ENCODE results near the gene MAGI2. TPM values are rescaled to one million over a fixed set of nuclear protein-coding genes. Genes with fewer than 3 reads are reported as not detected.
"Not testable (repeated sequence)": the region's sequence is repeated elsewhere in the genome, so short reads cannot be mapped to it uniquely, and the experiment has no call there.

Gene MAGI2
- polyA plus RNA-seq, 4 donors: 8.3 to 40.6 (median 33.9) TPM

- no peak for DNase-seq (ENCODE audit: low read depth in 4 of 4, low spot score in 3 of 4)
These were observed 1447.3 kb downstream of the MAGI2 start for GRCh38 chr7:78006063-78006755.

GRCh38 chr7:78002715-78003114, 1450.8 kb downstream of the MAGI2 start:
- no peak for DNase-seq (ENCODE audit: low read depth in 4 of 4, low spot score in 3 of 4)

- DNase-seq (ENCODE audit: low read depth in 4 of 4, low spot score in 3 of 4): no peak
These were observed 1451.4 kb downstream of the MAGI2 start for GRCh38 chr7:78002021-78002420.

GRCh38 chr7:77999168-77999567, 1454.3 kb downstream of the MAGI2 start:
- not testable (repeated sequence) for DNase-seq (ENCODE audit: low read depth in 4 of 4, low spot score in 3 of 4)

- DNase-seq (ENCODE audit: low read depth in 4 of 4, low spot score in 3 of 4): no peak
These were observed 1457.8 kb downstream of the MAGI2 start for GRCh38 chr7:77995717-77996116.

- DNase-seq (ENCODE audit: low read depth in 4 of 4, low spot score in 3 of 4): no peak
These were observed 1459.6 kb downstream of the MAGI2 start for GRCh38 chr7:77993838-77994237.

GRCh38 chr7:77991656-77992055, 1461.8 kb downstream of the MAGI2 start:
- DNase-seq (ENCODE audit: low read depth in 4 of 4, low spot score in 3 of 4): no peak

GRCh38 chr7:77989981-77990566, 1463.4 kb downstream of the MAGI2 start:
- no peak for DNase-seq (ENCODE audit: low read depth in 4 of 4, low spot score in 3 of 4)

GRCh38 chr7:77985974-77986339, 1467.5 kb downstream of the MAGI2 start:
- no peak for DNase-seq (ENCODE audit: low read depth in 4 of 4, low spot score in 3 of 4)

- no peak for DNase-seq (ENCODE audit: low read depth in 4 of 4, low spot score in 3 of 4)
These were observed 1468.1 kb downstream of the MAGI2 start for GRCh38 chr7:77985232-77985973.

GRCh38 chr7:77983973-77984372, 1469.5 kb downstream of the MAGI2 start:
- DNase-seq (ENCODE audit: low read depth in 4 of 4, low spot score in 3 of 4): no peak

GRCh38 chr7:77982926-77983550, 1470.4 kb downstream of the MAGI2 start:
- DNase-seq (ENCODE audit: low read depth in 4 of 4, low spot score in 3 of 4): no peak

- DNase-seq (ENCODE audit: low read depth in 4 of 4, low spot score in 3 of 4): no peak
These were observed 1473.3 kb downstream of the MAGI2 start for GRCh38 chr7:77980087-77980713.

- DNase-seq (ENCODE audit: low read depth in 4 of 4, low spot score in 3 of 4): no peak
These were observed 1474.2 kb downstream of the MAGI2 start for GRCh38 chr7:77979219-77979618.

GRCh38 chr7:77975672-77976480, 1477.6 kb downstream of the MAGI2 start:
- DNase-seq (ENCODE audit: low read depth in 4 of 4, low spot score in 3 of 4): no peak

GRCh38 chr7:77971726-77972125, 1481.7 kb downstream of the MAGI2 start:
- no peak for DNase-seq (ENCODE audit: low read depth in 4 of 4, low spot score in 3 of 4)

- DNase-seq (ENCODE audit: low read depth in 4 of 4, low spot score in 3 of 4): no peak
These were observed 1486.0 kb downstream of the MAGI2 start for GRCh38 chr7:77967429-77967828.
